ENCODE data around the gene CAVIN3.
"Not testable (repeated sequence)": the region's sequence is repeated elsewhere in the genome, so short reads cannot be mapped to it uniquely, and the experiment has no call there.

Gene CAVIN3

DNA sequence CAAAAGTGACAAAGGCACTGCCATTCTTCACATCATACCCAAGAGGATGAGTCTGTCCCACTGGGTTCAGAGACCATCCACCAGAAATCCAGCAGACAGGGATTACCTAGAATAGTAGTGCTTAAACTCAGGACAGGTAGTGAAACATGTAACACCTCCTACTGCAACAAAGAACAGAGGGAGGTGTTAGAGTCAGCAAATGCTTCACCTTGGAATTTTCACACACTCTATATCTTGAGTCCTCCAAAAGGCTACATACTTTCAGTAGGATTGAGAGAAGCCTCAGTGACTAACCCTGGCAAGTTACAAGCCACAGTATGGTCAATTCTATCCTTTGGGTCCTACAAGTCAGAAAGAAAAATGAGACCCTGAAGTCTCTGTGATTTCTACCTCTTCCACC lies 6.0 kb upstream of the CAVIN3 start:
- no peak for DNase-seq (ENCODE audit: low read depth in 2 of 2)

DNA sequence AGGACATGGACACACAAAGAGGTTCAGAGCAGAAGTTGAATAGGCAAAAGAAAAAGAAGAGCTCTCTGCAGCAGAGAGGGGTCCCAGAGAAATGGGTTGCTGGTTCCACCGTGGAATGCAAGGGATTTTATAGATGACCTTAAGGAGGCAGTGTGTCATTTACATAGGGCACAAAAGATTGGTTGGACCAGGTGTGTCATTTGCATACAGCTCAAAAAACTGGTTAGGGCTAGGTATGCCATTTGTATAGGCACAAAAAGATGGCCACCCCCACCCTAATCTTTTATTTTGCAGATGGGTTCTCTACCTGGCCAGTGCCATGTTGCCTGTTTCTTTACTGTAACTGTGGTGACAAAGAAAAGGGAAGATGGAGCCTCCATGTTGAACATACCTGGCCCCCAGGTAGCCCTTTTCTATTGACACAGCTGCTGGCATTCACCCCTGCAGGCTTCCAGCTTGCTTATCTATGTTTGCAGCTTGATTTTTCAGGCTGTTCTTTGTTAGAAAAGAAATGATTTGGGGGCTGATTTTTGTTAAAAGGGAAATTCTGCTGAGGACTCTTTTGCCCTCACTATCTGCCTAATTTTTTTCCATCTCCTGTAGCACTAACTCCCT lies 3.1 kb upstream of the CAVIN3 start:
- DNase-seq (ENCODE audit: low read depth in 2 of 2): no peak

DNA sequence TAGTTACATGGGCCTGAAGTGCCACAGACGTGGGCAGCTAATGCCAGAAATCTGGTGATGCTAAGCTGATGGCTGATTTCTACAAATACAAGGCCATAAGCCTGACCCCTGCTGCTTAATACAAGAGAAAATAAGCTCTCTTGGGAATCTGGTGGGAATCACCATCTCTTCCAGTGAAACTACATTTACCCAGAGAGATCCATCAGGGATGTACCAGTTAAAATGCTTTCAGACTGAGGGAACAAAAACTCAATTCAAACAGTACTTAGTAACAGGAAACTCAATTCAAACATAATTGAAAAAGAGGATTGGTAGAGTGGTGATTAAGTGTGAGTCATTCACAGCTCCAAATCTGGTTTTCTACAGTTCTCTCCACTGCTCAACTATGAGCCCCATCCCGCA lies 1.7 kb upstream of the CAVIN3 start:
- DNase-seq (ENCODE audit: low read depth in 2 of 2): peak in 1 of 2 experiments; percentile 30

DNA sequence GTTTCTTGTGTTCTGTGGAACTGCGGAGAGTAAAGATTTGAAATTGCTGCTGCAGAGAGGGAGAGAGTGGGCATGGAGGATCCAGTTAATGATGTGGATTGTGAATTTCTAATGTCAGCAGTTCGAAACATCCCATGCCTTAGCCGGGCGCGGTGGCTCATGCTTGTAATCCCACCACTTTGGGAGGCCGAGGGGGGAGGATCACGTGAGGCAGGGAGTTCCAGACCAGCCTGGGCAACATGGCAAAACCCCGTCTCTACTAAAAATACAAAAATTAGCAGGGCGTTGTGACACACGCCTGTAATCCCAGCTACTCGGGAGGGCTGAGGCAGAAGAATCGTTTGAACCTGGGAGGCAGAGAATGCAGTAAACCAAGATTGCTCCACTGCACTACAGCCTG lies 1.1 kb upstream of the CAVIN3 start:
- no peak for DNase-seq (ENCODE audit: low read depth in 2 of 2)

DNA sequence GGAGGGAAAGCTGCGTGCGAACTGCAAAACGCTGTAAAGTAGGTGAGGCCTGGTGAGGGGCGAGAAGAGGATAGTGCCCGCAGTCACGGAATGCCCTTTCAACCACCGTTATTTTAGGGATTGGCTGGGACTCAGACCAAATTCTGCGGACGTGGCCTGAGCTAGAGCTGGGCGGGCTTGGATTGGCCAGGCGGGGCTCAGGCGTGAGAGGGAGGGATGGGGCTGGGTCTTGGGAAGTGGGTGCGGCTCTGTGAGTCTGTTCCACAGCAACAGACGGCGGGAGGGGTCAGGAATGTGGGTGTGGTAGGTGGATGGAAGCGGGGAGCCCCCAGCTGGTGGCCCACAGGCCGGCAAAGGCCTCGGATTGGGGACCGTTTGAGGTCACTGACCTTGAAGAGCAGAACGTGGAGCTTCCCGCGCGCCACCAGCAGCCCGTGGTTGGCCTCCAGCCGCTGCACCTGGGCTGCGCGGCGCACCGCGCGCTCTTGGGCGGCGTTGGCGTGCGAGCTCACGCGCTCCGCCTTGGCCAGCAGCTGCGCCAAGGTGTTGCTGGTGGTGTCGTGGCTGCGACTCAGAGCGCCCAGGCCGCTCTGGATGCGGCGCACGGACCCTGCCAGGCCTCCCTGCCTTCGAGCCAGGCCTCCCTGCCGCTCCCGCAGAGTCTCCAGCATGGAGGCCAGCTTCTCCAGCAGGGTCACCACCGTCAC lies 444 bp downstream of the CAVIN3 start:
- DNase-seq (ENCODE audit: low read depth in 2 of 2): peak; percentile 86 to 87

DNA sequence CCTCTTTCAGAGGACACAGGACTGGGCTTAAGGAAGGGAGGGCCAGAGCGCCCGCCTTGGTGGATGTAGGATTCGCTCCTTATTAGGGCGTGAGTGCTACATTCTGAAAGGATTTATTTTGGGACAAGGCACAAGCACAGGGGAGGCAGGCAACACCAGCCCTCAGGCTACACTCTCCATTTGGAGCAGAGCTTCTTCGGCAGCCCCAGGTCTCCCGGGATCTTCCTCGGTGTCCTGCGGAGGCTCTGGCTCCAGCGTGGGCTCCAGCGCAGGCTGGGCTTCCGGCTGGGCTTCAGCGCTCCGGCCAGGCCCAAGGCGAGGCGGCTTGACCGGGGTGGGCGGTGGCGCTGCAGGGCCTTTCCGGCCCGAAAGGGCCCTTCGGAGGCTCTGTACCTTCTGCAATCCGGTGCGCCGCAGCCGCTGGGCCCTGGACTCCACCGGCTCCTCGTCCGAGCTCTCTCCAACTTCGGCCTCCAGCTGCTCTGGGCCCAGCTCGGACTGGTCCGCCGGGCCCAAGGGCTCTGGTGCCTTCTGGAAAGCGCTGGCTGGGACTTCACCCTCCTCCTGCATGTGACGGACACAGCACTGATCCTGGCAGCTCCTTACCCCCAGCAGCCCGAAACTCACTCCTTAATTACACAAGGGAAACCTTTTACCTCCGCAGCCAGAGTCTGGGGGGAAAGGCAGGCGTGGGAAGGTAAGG lies 1.1 kb downstream of the CAVIN3 start:
- no peak for DNase-seq (ENCODE audit: low read depth in 2 of 2)

DNA sequence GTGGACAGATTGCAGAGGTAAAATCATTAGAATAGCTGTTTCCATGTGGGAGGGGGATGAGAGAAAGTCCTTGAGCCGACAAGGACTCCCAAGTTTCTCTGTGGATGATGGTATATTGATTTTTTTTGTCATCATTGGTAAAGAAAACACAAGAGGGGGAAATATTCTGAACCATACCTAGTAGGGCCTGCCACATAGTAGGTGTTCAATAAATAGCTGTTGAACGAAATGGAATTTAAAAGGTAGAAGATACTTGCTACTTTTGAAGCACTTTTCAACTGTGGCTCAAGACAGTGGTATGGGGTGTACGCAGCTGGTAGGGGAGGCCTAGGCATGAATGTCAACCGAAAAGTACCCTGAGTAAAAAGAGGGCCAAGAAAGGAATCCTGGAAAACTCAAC lies 2.1 kb downstream of the CAVIN3 start:
- no peak for DNase-seq (ENCODE audit: low read depth in 2 of 2)

DNA sequence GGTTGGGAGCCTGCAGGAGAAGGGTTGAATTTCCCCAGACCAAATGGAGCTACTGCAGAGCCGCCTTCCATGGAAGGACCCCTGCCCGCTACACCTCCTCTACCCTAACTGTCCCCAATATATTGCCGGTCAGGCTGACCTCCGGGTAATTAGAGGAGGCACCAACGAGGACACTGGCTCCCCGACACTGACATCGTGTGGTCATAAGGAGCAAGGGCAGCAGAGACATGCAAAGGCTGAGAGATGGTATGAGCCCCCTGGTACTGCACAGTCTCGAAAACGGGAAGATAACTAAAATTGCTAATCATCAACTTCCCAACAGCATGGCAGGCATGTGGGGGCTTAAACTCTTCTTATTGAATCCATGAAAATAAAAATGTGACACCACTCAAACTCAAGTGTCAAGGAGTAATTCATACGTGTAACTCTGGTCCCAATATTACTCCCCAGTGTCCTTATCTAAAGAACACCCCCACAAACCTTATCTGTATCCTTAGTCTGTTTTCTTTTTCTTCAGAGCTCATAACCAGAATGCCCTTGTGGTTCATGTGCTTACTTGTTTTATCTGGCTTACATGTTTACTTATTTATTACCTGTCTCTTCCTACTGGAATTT lies 4.4 kb downstream of the CAVIN3 start:
- no peak for DNase-seq (ENCODE audit: low read depth in 2 of 2)

DNA sequence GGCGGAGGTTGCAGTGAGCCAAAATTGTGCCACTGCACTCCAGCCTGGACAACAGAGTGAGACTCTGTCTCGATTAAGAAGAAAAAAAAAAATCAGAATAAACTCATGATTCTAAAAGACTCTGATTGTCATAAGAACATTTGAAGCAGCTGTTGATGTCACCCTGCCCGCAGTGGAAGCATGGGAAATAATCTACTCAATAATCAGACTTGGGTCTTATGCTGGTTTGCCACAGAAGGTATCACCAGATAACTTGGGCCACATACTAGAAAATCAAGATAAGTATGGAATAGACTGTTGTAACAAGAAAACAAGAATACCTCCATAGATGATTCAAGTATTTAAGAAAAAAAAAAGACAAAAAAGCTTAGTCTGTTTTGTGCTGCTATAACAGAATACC lies 8.2 kb downstream of the CAVIN3 start:
- no peak for DNase-seq (ENCODE audit: low read depth in 2 of 2)

DNA sequence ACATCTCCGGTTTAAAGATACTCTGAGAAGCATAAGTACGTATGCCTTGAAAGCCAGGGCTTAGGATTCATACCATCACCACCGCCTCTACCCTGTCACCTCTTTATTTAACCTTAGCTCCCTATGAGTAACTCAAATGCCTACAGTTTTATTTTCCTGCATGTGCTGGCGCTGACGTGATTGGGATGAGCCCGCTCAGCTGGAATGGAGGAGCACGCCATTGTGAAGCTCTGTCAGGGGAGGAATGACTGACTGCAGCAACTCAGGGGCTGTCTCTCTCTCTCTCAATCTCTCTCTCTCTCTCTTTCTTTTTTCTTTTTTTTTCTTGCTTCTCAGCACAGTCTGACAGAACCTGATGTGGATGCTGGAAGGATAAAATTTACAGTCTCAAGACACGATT lies 12.4 kb downstream of the CAVIN3 start:
- no peak for DNase-seq (ENCODE audit: low read depth in 2 of 2)

DNA sequence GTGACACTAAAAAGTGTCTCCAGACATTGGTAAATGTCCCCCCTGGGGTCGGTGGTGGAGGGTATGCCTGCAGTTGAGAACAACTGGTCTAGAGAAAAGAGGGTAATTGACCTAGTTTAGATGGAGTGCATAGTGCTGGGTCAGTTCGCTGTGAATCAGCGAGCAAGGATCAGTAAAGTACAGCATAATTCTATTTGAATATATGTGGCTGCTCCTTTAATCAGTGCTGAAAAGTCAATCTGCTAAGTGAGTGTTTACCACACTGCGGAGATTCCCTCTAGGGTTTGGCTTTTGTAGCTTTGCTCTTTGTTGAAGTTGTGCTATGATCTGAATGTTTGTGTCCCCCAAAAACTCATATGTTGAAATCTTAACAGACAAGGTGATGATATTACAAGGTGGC lies 15.0 kb downstream of the CAVIN3 start:
- no peak for DNase-seq (ENCODE audit: low read depth in 2 of 2)

DNA sequence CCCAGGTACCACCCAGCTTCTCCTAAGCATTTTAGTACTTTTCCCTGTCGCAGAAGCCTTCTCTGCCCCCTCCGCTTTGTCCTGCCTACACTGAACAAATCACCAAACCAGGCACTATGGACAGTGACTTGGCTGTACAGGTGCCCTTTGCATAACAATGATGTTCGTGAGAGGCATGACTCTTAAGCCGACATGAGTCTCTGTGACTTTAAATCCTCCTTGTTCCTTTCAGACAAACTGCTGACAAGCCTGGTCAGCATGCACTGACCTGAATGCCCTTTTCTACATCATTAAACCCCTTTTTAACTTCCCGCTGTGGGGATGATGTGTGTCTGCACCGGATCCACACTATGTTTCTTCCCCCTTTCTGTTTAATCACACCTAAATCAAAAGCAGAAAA lies 16.6 kb downstream of the CAVIN3 start:
- no peak for DNase-seq (ENCODE audit: low read depth in 2 of 2)

DNA sequence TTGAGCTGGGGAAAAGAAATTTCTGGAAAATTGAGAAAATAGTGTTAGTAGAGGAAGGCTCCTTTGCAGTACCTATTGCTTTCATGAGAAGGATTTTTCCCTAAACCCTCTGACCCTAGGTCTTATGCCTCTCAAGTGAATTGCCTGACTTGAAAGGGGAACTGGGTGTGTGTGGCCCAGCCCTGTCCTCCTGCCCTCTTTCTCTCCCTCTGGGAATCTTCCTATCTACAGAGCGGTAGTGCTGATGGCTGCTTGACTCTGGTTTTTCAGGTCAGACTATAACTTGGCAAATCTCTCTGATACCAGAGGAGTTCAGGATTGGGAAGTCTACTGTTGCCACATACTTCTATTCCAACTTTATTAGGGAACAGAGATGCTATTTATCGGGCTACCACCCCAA lies 19.2 kb downstream of the CAVIN3 start:
- DNase-seq (ENCODE audit: low read depth in 2 of 2): no peak

DNA sequence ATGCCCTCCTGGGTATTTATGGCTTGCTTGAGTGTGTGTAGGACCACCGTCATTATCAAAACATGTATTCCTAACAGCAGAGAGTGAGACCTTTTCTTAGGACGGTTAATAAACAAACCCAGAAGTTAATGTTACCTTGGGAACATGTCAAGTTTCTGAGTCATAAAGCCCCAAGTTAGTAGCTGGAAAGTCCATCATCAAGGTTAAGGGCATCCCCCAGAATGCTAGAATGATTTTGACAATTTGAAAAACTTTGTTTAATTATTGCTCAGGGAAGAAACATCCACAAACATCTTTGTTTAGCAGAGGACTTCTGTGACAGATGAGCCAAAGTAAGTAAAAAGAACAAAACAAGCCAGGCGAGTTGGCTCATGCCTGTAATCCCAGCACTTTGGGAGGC lies 20.0 kb downstream of the CAVIN3 start:
- DNase-seq (ENCODE audit: low read depth in 2 of 2): no peak

DNA sequence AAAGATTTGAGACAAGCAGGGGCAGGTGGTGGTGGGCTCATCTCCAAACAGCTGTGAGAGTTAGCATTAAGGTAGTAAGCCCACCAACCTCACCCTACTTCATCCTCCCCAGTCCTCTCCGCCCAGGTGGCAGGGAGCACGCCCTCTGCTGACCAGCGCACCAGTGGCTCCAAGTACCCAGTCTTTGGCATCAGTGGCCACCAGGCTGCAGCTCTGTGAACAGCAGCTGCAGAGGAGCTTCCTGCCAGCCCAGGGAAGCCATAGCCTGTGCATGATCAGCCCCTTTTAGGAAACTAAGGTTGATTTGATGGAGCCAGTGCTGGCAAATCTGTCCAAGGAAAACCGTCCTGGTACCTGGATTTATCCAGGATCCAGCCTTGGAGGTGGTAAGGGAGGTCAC lies 21.7 kb downstream of the CAVIN3 start:
- DNase-seq (ENCODE audit: low read depth in 2 of 2): no peak

DNA sequence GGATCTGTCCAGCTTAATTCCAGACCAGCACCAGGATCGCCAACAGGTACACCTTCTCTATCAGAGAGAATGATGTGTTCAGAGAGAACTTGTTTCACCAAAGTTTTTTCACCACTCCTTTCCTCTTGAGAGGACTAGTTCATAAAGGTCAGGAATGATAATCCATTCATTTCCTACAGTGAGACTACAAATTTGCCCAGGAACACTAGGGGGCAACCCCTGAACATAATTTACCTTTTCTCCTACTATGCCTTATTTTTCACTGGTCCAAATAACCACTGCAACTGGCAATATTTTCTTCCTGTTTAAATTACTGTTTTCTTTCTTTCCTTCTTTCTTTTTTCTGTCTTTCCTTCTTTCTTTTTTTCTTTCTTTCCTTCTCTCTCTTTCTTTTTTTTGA lies 22.5 kb downstream of the CAVIN3 start:
- DNase-seq (ENCODE audit: low read depth in 2 of 2): no peak

DNA sequence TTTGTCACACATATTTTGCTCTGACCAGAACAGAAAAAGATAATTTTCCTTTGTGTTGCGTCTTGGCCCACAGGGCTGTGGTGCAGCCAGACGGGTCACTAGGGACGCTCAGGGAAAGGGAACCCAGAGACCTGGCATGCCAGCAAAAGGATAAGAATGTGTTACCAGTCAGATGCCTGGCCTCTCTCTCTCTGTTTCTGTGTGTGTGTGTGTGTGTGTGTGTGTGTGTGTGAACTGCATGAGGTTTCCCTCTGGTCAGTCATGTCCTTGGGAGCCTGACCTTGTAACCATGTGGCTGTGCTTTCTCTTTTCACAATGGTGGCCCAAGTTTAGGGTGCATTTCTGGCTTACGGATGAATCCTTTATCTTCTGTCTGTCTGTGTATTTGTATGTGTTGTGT lies 35.3 kb downstream of the CAVIN3 start:
- no peak for DNase-seq (ENCODE audit: low read depth in 2 of 2)

DNA sequence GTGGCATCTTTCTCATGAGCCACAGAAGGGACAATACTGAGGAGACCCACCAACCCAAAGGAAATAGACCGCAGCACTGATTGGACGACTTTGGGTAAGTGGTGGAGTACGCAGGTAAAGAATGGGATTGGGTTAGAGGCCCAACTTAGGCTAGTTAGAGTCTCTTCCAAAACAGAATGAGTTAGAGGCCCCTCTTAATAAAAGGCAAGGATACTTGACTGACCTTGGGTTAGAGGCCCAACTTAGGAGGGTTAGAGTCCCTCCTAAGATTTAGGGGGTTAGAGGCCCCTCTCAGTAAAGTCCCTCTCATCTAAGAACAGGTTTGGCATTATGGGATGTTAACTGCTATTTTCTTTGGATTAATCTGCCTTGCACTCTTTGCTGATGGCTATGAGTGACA lies 36.1 kb downstream of the CAVIN3 start:
- no peak for DNase-seq (ENCODE audit: low read depth in 2 of 2)

DNA sequence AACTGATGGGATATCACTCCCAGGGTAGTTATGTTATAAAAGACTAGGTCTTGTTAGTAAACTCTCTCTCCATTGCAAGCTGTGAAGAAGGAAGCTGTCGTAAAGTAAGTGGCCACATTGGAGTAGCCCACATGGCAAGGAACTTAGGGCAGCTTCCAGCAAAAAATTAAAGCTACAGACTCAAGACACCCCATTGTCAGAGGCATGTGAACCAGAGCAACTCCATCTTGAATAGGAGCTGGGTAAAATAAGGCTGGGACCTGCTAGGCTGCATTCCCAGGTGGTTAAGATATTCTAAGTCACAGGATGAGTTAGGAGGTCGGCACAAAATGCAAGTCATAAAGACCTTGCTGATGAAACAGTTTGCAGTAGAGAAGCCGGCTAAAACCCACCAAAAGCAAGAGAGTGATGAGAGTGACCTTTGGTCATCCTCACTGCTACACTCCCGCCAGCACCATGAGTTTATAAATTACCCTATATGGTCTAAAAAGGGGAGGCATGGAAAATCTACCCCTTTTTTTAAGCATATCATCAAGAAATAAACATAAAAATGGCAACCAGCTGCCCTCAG lies 36.8 kb downstream of the CAVIN3 start:
- DNase-seq (ENCODE audit: low read depth in 2 of 2): no peak

DNA sequence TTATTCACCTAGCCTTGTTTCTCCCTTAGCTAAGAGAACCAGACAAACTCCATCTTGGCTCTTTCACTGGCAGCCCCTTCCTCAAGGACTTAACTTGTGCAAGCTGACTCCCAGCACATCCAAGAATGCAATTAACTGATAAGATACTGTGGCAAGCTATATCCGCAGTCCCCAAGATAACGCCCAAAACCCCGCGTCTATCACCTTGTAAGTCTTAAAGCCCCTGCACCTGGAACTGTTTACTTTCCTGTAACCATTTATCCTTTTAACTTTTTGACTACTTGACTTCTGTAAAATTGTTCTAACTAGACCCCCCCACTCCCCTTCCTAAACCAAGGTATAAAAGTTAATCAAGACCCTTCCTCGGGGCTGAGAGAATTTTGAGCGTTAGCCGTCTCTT lies 39.5 kb downstream of the CAVIN3 start:
- DNase-seq (ENCODE audit: low read depth in 2 of 2): not testable (repeated sequence)

DNA sequence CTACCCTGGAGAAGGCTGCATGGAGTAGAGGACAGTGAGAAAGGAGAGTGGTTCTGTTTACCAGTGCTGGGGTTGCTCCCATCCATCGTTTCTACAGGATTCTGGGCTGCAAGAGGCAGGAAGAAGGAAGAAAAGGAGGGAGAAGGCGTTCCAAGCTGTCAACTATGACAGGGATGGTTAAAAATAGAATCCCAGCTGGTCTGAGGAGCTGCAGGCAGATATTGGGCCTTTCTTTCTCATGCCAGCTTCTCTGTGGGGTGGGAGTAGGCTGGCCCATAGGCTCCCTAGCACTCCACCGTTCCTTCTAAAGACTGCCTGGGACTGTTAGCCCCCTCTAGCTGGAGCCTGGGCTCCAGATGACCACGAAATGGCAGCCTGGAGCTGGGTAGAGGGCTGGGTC lies 47.1 kb downstream of the CAVIN3 start:
- no peak for DNase-seq (ENCODE audit: low read depth in 2 of 2)

DNA sequence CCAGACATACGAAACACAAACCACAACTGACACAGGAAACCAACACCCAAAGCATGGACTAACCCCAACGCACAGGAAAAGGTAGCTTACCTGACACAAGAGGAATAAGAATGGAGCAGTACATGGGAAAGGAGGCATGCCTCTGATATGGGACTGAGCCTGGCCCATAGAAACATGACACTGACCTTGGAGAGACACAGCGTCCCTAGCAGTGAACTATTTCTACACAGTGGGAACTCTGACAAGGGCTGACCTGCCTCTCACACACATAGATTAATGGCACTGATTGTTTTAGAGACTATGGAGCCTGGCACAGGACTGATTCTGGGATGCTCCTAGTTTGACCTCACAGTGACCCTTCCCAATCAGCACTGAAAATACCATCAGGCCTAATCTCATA lies 48.7 kb downstream of the CAVIN3 start:
- DNase-seq (ENCODE audit: low read depth in 2 of 2): no peak

Measured in fibroblast of skin of left quadriceps (primary cell).